HG03095 (cell line): ENCODE data around the gene CENPN.

Experiments
- ATAC-seq: cut with Tn5 transposase; IDR thresholded peaks from one replicate; pipeline ENCODE4 v1.9.1; 2021; ENCODE audit warnings: moderate library complexity; ENCODE audit not compliant: unreplicated experiment

CENPN gene

GRCh38 chr16:80990978-80991377 is 16.0 kb upstream of the CENPN start:
- ATAC-seq: no peak

- ATAC-seq: no peak
These were observed 15.1 kb upstream of the CENPN start for GRCh38 chr16:80991792-80992430.

- no peak for ATAC-seq
These were observed 14.2 kb upstream of the CENPN start for GRCh38 chr16:80992676-80993293.

GRCh38 chr16:80993307-80993706 is 13.7 kb upstream of the CENPN start:
- no peak for ATAC-seq

GRCh38 chr16:80993834-80994233 is 13.2 kb upstream of the CENPN start:
- ATAC-seq: no peak

GRCh38 chr16:80994451-80994850 is 12.6 kb upstream of the CENPN start:
- no peak for ATAC-seq

GRCh38 chr16:80996688-80997138 is 10.3 kb upstream of the CENPN start:
- ATAC-seq: no peak

- peak; percentile 51 for ATAC-seq
These were observed 9.7 kb upstream of the CENPN start for GRCh38 chr16:80997139-80997798.

GRCh38 chr16:80997964-80998620 is 8.9 kb upstream of the CENPN start:
- ATAC-seq: no peak

- no peak for ATAC-seq
These were observed 6.1 kb upstream of the CENPN start for GRCh38 chr16:81000873-81001272.

GRCh38 chr16:81001330-81001729 is 5.7 kb upstream of the CENPN start:
- no peak for ATAC-seq

- ATAC-seq: no peak
These were observed 4.0 kb upstream of the CENPN start for GRCh38 chr16:81003064-81003463.

- ATAC-seq: no peak
These were observed 3.2 kb upstream of the CENPN start for GRCh38 chr16:81003610-81004460.

- ATAC-seq: no peak
These were observed 2.2 kb upstream of the CENPN start for GRCh38 chr16:81004646-81005353.

- no peak for ATAC-seq
These were observed 1.3 kb upstream of the CENPN start for GRCh38 chr16:81005610-81006161.

GRCh38 chr16:81006211-81006812 is 702 bp upstream of the CENPN start:
- peak; percentile 28 for ATAC-seq

- ATAC-seq: no peak
These were observed 1.4 kb downstream of the CENPN start for GRCh38 chr16:81008505-81008789.

- no peak for ATAC-seq
These were observed 6.0 kb downstream of the CENPN start for GRCh38 chr16:81012974-81013373.

GRCh38 chr16:81014672-81015071 is 7.7 kb downstream of the CENPN start:
- no peak for ATAC-seq

GRCh38 chr16:81018496-81018895 is 11.5 kb downstream of the CENPN start:
- ATAC-seq: no peak
